LoVo (cell line): ENCODE measurements around the gene VEGFB.
A peak's percentile ranks its signal among the peaks of the same experiment; 100 is the strongest.

Experiments used
- DNase-seq: peaks from one replicate; pipeline ENCODE4 v3.0.0-alpha.2; 2016; ENCODE audit warnings: low spot score

Gene VEGFB, protein sequence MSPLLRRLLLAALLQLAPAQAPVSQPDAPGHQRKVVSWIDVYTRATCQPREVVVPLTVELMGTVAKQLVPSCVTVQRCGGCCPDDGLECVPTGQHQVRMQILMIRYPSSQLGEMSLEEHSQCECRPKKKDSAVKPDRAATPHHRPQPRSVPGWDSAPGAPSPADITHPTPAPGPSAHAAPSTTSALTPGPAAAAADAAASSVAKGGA

DNA sequence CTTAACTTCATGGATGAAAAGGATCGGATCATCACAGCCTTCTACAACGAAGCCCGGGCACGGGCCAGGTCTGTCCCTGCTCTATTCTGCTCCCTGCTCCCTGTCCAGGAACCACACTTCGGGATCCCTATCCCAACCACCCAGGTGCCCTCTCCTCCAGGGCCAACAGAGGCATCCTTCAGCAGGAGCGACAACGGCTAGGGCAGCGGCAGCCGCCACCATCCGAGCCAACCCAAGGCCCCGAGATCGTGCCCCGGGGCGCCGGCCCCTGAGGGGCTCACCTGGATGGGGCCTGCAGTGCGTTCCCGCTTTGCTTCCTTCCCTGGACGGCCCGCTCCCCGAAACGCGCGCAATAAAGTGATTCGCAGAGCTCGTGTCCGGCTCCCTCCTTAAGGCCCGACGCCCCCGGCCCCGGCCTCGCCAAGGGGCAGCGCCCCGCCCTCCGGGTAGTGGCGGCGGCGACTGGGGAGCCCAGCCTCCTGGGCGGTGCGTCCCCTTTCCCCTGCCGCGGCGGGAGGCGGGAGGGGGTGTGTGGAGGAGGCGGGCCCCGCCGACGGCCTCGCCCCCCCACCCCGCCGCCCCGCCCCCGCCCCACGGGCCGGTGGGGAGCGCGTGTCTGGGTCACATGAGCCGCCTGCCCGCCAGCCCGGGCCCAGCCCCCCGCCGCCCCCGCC lies at the start of gene VEGFB:
Gene VEGFB (plus strand): TSS at position 672 of the 674 bp plus-strand sequence. CDS start 250 bp downstream, outside the sequence.
- peak; percentile 58 for DNase-seq

DNA sequence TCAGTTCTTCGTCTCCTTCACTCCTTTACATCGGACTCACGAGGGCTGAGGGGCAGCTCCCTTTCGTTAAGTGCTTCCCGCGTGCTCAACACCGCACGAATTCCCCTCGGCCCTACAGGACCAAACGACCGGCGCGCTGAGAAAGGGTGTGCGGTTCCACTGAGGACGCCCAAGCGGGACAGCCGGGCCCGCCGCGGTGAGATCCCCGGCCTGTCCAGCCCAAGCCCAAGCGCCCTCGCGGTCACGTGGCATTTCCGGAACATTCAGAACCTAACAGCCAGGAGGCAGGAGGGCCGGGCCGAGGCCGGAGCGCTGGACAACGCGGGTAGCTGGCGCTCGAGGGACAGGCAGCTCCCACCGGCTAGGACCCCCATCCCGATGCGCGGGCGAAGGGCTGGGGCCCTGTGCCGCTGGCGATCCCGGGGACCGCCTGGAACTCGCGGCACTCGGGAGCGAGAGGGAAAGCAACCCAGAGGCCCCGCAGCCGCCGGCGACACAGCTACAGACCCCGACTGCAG lies 49.1 kb upstream of the VEGFB start:
- DNase-seq, result no peak

DNA sequence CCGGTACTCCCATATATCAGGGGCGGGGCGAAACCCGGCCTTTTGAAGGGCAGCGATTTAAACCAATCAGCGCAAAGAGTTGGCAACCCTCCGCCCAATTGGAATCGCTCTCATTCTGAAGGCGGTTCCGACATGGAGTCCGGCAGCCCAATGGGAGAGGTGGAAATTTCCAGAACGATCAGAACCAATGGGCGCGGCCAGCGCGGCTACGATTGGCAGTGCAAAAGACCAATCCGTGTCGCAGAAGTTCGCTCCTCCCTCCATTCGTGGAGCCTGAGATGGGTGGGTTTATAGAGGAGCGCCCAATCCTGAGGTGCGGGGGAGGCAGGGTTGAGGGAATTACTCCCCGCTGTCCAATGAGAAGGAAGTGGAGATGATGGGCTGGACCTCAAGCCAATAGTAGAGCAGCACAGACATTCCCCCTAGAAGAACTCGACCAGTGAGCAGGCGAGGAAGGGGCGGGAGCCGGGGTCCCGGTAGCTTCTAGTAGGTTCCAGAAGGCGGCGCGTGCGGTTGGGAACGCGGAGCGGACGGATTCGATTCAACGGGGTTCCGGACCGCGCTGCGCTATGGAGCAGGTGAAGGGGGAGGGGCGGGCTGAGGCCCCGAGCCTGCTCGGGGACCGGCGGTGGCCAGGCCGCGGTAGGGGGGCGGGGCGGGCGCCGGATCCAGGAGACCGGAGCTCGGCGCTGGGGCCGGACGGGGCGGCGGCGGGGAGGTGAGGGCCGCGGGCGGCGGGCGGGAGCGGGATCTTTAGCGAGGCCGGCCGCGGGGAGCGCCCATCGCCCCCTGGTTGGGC lies 48.5 kb upstream of the VEGFB start, which contains the start of gene STIP1:
Gene STIP1 (plus strand): TSS at position 479 of the 799 bp plus-strand sequence. CDS start 91 bp downstream, at position 570.
- peak; percentile 99 for DNase-seq

- DNase-seq, result no peak
These were observed 47.8 kb upstream of the VEGFB start for GRCh38 chr11:64186492-64187165.

DNA sequence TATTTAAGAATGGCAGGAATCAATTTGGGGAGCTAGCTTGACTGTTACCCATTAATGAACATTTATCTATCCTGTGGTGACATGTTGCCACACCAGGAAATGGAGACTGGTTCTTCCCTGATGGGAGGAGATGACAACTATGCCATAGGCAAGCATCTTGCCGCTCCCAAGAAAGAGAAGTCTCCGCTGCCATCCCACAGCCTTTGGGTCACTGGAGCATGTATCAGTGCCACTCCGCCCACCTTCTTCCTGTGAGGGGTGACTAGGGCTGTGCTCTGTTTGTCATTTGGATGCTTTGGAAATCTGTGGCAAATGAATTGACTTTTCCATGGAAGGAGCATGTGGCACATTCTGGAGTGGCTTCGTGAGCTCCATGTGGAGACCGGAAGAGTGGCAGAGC lies 42.0 kb upstream of the VEGFB start:
- no peak for DNase-seq

GRCh38 chr11:64196626-64197025 lies 37.8 kb upstream of the VEGFB start:
- DNase-seq, result no peak

- no peak for DNase-seq
These were observed 35.9 kb upstream of the VEGFB start for GRCh38 chr11:64198511-64198910.

DNA sequence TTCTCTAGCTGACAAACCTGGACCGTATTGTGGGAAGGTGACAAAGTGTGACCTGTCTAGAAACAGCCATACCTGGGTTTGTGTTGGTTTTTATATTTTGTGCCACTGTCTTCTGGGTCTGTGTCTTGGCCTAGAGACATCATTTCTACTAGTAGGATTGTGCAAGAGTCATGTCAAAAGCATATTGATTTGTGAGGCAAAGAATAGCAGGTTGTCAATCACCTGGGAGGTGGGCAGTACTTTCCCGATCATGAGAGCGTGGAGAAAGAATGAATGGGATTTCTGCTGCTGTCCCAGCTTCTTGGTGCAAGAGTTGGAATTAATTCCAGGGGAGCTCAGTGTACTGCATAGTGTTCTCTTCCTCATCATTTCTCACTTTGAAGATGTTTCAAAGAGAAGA lies 32.8 kb upstream of the VEGFB start:
- DNase-seq, result no peak

- DNase-seq, result no peak
These were observed 31.4 kb upstream of the VEGFB start for GRCh38 chr11:64202992-64203391.

DNA sequence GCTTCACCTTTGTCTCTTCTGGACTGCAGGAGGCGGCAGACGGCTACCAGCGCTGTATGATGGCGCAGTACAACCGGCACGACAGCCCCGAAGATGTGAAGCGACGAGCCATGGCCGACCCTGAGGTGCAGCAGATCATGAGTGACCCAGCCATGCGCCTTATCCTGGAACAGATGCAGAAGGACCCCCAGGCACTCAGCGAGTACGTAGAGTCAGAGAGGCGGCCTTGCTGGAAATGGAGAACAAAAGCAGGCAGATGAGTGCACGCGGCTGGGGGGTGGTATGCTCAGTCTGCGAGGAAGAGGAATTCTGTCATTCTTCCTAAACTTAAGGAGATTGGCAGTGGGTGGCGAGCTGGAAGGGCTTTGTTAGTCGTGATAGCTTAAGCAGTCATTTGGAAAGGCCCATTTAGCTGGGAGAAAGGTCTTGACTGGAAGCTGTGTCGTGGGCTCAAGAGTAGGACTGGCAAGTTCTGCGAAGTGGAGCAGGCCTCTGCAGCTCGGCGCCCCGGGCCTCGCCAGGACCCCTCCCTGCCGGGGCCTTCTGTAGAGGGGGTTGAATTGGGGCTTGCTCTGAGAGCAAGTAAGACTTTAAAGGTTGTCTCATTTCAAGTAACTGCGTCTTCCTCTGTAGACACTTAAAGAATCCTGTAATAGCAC lies 30.8 kb upstream of the VEGFB start:
- DNase-seq, result no peak

- DNase-seq, result no peak
These were observed 30.3 kb upstream of the VEGFB start for GRCh38 chr11:64204080-64204440.

DNA sequence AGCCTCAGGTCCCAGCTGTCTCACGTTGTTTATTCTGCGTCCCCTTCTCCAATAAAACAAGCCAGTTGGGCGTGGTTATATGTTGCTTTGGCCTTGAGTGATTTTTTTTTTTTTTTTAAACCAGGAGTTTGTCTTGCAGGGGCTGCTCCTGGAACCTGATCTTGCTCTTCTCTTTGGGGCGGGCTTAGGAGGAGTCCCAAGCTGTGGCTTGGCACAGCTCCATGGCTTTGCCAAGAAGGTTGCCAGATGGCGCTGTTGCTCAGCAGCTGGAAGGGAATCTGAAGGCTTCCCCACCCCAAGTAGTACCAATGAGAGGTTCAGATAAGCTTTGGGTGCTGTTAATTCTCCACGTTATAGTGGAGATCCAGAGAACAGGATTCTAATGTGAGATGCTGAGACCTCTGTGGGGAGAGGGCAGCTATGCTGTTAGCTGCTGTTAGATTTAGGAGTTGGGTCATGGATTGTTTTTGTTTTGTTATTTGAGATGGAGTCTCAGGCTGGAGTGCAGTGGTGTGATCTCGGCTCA lies 29.9 kb upstream of the VEGFB start:
- peak; percentile 67 for DNase-seq

- DNase-seq, result no peak
These were observed 27.7 kb upstream of the VEGFB start, which contains the start of gene FERMT3 for GRCh38 chr11:64206457-64207255. Gene FERMT3 (plus strand): TSS chr11:64206721. CDS start chr11:64207365, 644 bp downstream.

GRCh38 chr11:64207256-64208085 lies 26.9 kb upstream of the VEGFB start:
- DNase-seq, result no peak

DNA sequence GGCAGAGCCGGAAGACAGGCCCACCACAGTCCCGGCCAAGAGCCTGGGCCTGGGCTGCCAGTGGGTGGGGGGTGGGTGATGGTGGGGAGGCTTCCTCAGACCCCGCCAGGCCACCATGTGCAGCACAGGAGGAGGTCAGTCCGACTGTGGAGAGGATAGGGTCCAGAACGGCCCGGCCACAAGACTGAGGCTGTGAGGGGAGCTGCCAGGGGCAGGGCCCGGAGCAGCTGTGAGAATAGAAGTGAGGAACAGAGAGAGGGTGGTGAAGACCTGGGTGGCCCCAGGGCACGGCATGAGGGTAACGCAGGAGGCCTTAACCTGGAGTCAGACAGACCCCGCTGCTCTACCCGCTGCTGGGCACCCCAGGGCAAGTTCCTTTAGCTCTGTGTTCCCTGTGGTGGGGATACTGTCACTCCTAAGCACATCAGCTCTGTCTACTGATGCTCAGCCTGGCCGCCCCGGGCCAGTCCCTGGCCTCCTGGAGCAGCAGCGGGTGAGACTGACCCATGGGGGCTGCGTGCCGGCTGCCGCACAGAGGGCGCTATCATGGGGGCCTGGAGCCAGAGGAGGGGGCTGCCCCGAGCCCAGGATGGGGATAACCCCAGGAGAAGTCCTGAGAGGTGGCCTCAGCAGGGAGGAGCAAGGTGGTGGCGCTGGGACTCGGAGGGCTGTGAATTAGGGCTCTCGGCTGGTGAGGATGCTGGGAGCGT lies 26.1 kb upstream of the VEGFB start:
- no peak for DNase-seq

DNA sequence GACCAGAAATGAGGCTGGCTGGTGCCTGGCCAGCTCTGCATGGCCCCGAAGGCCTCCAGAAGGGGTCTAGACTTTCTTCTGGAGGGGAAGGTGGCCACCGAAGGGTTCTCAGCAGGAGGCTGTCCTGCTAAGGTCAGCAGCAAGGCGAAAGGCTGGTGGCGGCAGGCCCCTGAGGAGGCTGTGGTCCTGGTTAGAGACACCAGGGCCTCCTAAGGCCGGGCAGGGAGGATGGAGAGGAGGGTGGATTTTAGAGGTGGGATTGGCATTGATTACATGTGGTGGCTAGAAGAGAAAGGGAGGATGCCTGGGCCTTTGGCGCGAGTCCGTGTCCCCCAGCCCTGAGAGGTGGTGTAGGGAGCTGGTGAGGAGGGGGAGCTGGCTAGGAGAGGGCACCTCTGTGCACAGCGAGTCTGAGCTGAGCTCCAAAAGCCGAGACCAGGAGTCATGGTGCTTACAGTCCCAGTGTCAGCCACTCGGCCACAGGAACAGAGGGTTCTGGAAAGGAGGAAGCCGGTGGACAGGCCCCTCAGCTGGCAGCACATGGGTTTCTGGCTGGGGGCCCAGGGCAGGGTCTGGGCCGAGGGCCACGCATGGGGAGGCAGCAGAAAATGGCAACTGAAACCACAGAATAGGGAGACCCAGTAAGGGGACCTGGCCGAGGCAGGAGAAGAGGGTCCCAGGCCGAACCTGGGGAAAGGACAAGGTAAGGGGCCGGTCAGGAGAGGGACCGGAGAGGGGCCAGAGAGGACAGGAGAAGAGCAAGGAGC lies 25.4 kb upstream of the VEGFB start:
- DNase-seq, result no peak

- DNase-seq, result no peak
These were observed 24.9 kb upstream of the VEGFB start for GRCh38 chr11:64209563-64209843.

DNA sequence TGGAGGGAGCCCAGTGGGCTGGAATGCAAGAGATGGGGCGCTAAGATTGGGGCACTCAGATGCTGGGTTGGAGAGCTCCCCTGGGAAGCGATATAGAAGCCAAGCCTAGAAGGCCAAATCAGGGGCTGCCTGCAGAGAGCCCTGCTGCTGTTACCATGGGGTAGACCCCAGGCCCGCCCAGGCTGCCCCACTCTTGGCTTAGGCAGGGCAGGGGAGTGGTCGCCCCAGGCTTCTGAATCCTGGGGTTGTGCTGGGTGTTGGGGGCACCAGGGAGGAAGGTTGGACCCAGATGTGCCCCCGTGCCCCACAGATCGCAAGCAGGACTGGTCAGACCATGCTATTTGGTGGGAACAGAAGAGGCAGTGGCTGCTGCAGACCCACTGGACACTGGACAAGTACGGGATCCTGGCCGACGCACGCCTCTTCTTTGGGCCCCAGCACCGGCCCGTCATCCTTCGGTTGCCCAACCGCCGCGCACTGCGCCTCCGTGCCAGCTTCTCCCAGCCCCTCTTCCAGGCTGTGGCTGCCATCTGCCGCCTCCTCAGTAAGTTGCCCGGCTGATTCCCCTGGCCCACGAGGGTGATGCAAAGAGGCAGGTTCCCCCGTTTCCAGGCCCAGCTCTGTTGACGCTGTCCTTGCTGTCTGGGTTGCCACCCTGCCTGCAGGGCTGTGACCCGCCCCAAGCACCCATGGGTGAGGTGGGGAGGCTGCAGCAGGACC lies 23.9 kb upstream of the VEGFB start:
- no peak for DNase-seq
